PC-3 (cell line): ENCODE results near the gene TMEM37. TPM values are rescaled to one million over a fixed set of nuclear protein-coding genes. Genes with fewer than 3 reads are reported as not detected.

ENCODE experiments used
- ATAC-seq: fragments of 200-7000 bp; cut with Tn5 transposase; 2 replicates; pipeline ENCODE4 v1.9.1; 2020; ENCODE audit warnings: mild to moderate bottlenecking, moderate library complexity
- BruUV-seq: library from RNA; stranded (reverse); fragments of 400-500 nt; replicated peaks from 2 replicates; lab custom pipeline; 2021; lab: Mats Ljungman, UMichigan
- CTCF ChIA-PET: fragments of 300-600 bp; sonication (Branson Sonifier 250); formaldehyde crosslinking; loops from one replicate; lab custom pipeline; 2022; ENCODE audit warnings: antibody characterized with exemption; lab: Charles Lee
- POLR2A ChIA-PET: fragments of 300-600 bp; sonication (Branson Sonifier 250); formaldehyde crosslinking; loops from one replicate; lab custom pipeline; 2022; ENCODE audit warnings: antibody characterized with exemption; ENCODE audit not compliant: unreplicated experiment; lab: Charles Lee
- DNase-seq: peaks from one replicate; pipeline ENCODE4 v3.0.0-alpha.2; 2015
- H2AFZ ChIP-seq: fragments of 300-600 bp; sonication (generic); 2 replicates; pipeline ENCODE4 v1.6.0; 2016; ENCODE audit warnings: antibody characterized with exemption, low read length
- H3F3A ChIP-seq: fragments of 300-600 bp; sonication (generic); one replicate; pipeline ENCODE4 v1.6.0; 2017; ENCODE audit warnings: antibody characterized with exemption, low read length, control low read depth, mild to moderate bottlenecking; ENCODE audit not compliant: unreplicated experiment
- H3K27ac ChIP-seq: fragments of 300-600 bp; sonication (generic); 2 replicates; pipeline ENCODE4 v1.5.1; 2016; ENCODE audit warnings: mild to moderate bottlenecking, low read length
- H3K27me3 ChIP-seq: fragments of 300-600 bp; sonication (generic); 2 replicates; pipeline ENCODE4 v1.6.1; 2016; ENCODE audit warnings: low read length, mixed read lengths
- H3K36me3 ChIP-seq: fragments of 300-600 bp; sonication (generic); 2 replicates; pipeline ENCODE4 v1.6.1; 2016; ENCODE audit warnings: low read depth, mixed run types, low read length, mixed read lengths
- H3K4me1 ChIP-seq: fragments of 300-600 bp; sonication (generic); 2 replicates; pipeline ENCODE4 v1.5.1; 2016; ENCODE audit warnings: low read length; ENCODE audit not compliant: insufficient read depth
- H3K4me2 ChIP-seq: fragments of 300-600 bp; sonication (generic); 2 replicates; pipeline ENCODE4 v1.6.0; 2016; ENCODE audit warnings: low read length
- H3K4me3 ChIP-seq: fragments of 300-600 bp; sonication (generic); 2 replicates; pipeline ENCODE4 v1.5.1; 2016; ENCODE audit warnings: mild to moderate bottlenecking, low read length, mixed read lengths
- H3K79me2 ChIP-seq: fragments of 300-600 bp; sonication (generic); 2 replicates; pipeline ENCODE4 v1.6.1; 2017; ENCODE audit warnings: low read length, mixed read lengths
- H3K9ac ChIP-seq: fragments of 300-600 bp; sonication (generic); 2 replicates; pipeline ENCODE4 v1.6.0; 2016; ENCODE audit warnings: mild to moderate bottlenecking, low read length
- H3K9me2 ChIP-seq: fragments of 300-600 bp; sonication (generic); replicated peaks from 2 replicates; pipeline ENCODE4 v1.6.1; 2016; ENCODE audit warnings: mixed run types, low read length, mixed read lengths
- H3K9me3 ChIP-seq: fragments of 300-600 bp; sonication (generic); 2 replicates; pipeline ENCODE4 v1.6.1; 2016; ENCODE audit warnings: low read length, mixed read lengths
- H4K20me1 ChIP-seq: fragments of 300-600 bp; sonication (generic); 2 replicates; pipeline ENCODE4 v1.6.1; 2016; ENCODE audit warnings: low read length, mixed read lengths
- CTCF ChIP-seq: fragments of 300-600 bp; sonication (generic); conservative IDR thresholded peaks from 2 replicates; pipeline ENCODE4 v1.5.1; 2017; ENCODE audit warnings: antibody characterized with exemption, low read depth, mild to moderate bottlenecking, low read length
- EZH2 ChIP-seq: fragments of 300-600 bp; sonication (generic); IDR thresholded peaks from one replicate; pipeline ENCODE4 v1.6.1; 2017; ENCODE audit warnings: antibody characterized with exemption, mild to moderate bottlenecking, low read length; ENCODE audit not compliant: unreplicated experiment
- EZH2phosphoT487 ChIP-seq: fragments of 300-600 bp; sonication (generic); IDR thresholded peaks from 2 replicates; pipeline ENCODE4 v1.6.1; 2018; ENCODE audit warnings: mild to moderate bottlenecking, antibody characterized with exemption, low read length, borderline replicate concordance
- intact Hi-C: fragments of 100-400 bp; cut with micrococcal nuclease; formaldehyde crosslinking; loops from 2 replicates; pipeline ENCODE4 v1.9.0; 2023
- total RNA-seq: library from RNA; depleted of rRNA; stranded (reverse); fragments of >200 nt; gene quantifications from 2 replicates; pipeline ENCODE4 v1.2.3, GENCODE V29; 2014

Gene TMEM37
- total RNA-seq, 1 experiment from 2014 or later, result 0.26 TPM

GRCh38 chr2:119426396-119426675 lies 5.3 kb upstream of the TMEM37 start:
- H3K4me2 ChIP-seq, result no peak overlapping the region

GRCh38 chr2:119426801-119427395 lies 4.8 kb upstream of the TMEM37 start:
- H3K4me1 ChIP-seq, result peaks cover under 1% of the 10 kb centered on the region; the same call in 1 of the 2 replicates
- ATAC-seq (no peak), DNase-seq (no peak)
- POLR2A ChIA-PET, result no interaction called here
- TF ChIP-seq EZH2 (no peak), EZH2phosphoT487 (no peak), CTCF (no peak)
- H3K27me3 ChIP-seq, result peaks cover 26% of the 10 kb centered on the region
- no TSS peak for BruUV-seq
- H3K27ac ChIP-seq, result no peak overlapping the region
- no peak overlapping the region for H3K4me3 ChIP-seq
- CTCF ChIA-PET, result no interaction called here
- no peak overlapping the region for H3K9ac ChIP-seq
- H4K20me1 ChIP-seq, result no peaks in the 10 kb centered on the region
- no peaks in the 10 kb centered on the region for H3K79me2 ChIP-seq
- no peaks in the 10 kb centered on the region for H3K9me3 ChIP-seq
- no peaks in the 10 kb centered on the region for H3F3A ChIP-seq
- no peaks in the 10 kb centered on the region for H3K36me3 ChIP-seq
- intact Hi-C loops, result no loop called here
- no peak overlapping the region for H3K4me2 ChIP-seq
- H2AFZ ChIP-seq, result no peak overlapping the region
- no peaks in the 10 kb centered on the region for H3K9me2 ChIP-seq

More at GRCh38 chr2:119426396-119426675, 5.3 kb upstream of the TMEM37 start:
- Histone ChIP-seq H3K4me3 (no peak overlapping the region), H3K9ac (no peak overlapping the region), H4K20me1 (no peaks in the 10 kb centered on the region), H3K9me2 (no peaks in the 10 kb centered on the region), H3K36me3 (no peaks in the 10 kb centered on the region), H3K27ac (no peak overlapping the region), H3K79me2 (no peaks in the 10 kb centered on the region), H2AFZ (no peak overlapping the region), H3F3A (no peaks in the 10 kb centered on the region), H3K9me3 (no peaks in the 10 kb centered on the region), H3K4me1 (no peaks in the 10 kb centered on the region; the same call in 1 of the 2 replicates), H3K27me3 (peaks cover 26% of the 10 kb centered on the region)
- BruUV-seq, result no TSS peak
- POLR2A ChIA-PET, result no interaction called here
- DNase-seq, result no peak
- CTCF ChIA-PET, result no interaction called here
- ATAC-seq, result no peak
- TF ChIP-seq EZH2phosphoT487 (no peak), CTCF (no peak), EZH2 (no peak)
- intact Hi-C loops, result no loop called here

GRCh38 chr2:119427756-119428155 lies 3.9 kb upstream of the TMEM37 start:
- H3K9ac ChIP-seq, result no peak overlapping the region
- intact Hi-C loops, result no loop called here
- H3F3A ChIP-seq, result no peaks in the 10 kb centered on the region
- no peak for ATAC-seq
- H3K4me3 ChIP-seq, result no peak overlapping the region
- H2AFZ ChIP-seq, result no peak overlapping the region
- no TSS peak for BruUV-seq
- POLR2A ChIA-PET, result no interaction called here
- no peak for TF ChIP-seq EZH2
- no peak for TF ChIP-seq EZH2phosphoT487
- no peak for TF ChIP-seq CTCF
- DNase-seq, result no peak
- H4K20me1 ChIP-seq, result no peaks in the 10 kb centered on the region
- no peaks in the 10 kb centered on the region for H3K79me2 ChIP-seq
- peaks cover 29% of the 10 kb centered on the region for H3K27me3 ChIP-seq
- no peaks in the 10 kb centered on the region for H3K9me3 ChIP-seq
- no peak overlapping the region for H3K4me2 ChIP-seq
- CTCF ChIA-PET, result no interaction called here
- peaks cover 5% of the 10 kb centered on the region; the same call in 1 of the 2 replicates for H3K4me1 ChIP-seq
- no peaks in the 10 kb centered on the region for H3K9me2 ChIP-seq
- H3K27ac ChIP-seq, result no peak overlapping the region
- no peaks in the 10 kb centered on the region for H3K36me3 ChIP-seq
